GM19193 (cell line): ENCODE measurements around the gene MRTFA.

Experiments
- POLR2A ChIP-seq: IDR thresholded peaks from 4 replicates; pipeline ENCODE4 v1.6.1; 2011; ENCODE audit not compliant: insufficient read depth, insufficient read length; ENCODE audit errors: extremely low read depth

The MRTFA gene

DNA sequence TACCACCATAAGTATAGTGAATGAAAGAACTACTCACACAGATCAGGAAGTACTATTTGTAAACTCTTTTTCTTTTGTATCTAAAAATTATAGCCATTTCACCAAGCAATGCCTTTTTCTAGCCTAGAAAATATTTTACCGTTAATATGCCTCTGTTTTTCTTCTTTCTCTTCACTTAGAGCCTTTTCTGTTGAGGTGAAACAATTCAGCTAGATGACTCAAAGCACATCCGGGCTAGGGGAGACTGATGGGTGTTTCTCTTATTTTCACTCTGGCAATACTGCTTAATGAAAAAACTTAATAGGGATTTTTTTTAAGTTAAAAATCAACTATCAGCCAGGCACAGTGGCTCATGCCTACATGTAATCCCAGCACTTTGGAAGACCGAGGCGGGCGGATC lies 172.8 kb downstream of the MRTFA start:
- no peak for TF ChIP-seq POLR2A

DNA sequence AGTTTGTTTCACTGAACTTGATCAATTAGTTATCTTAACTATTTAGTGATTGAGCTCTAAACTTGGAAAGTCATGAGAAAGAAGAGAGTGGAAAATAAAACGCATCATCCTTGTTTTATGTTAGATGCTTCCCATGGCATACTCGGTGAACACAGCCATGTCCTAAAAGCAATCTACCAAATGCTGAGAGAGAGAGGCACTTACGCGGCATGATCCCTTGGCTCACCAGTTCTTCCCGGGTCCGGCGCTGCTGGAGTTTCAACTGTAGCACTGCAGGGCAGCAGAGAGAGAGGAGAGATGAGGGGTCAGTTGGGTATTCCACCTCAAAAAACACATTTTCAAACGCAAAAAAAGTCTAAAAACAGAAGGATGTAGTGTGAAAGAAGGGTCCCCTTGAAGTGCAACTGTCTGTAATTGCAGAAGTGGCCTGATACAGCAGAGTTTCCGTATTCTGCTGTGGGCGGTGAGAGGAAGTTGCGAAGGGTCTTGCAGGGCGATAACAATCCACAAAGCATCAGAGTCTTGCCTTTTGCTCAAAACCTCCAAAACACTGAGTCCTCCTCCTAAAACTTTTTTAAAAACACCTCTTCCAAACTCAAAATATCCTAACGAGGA lies 173.4 kb downstream of the MRTFA start:
- TF ChIP-seq POLR2A = peak; percentile 28

DNA sequence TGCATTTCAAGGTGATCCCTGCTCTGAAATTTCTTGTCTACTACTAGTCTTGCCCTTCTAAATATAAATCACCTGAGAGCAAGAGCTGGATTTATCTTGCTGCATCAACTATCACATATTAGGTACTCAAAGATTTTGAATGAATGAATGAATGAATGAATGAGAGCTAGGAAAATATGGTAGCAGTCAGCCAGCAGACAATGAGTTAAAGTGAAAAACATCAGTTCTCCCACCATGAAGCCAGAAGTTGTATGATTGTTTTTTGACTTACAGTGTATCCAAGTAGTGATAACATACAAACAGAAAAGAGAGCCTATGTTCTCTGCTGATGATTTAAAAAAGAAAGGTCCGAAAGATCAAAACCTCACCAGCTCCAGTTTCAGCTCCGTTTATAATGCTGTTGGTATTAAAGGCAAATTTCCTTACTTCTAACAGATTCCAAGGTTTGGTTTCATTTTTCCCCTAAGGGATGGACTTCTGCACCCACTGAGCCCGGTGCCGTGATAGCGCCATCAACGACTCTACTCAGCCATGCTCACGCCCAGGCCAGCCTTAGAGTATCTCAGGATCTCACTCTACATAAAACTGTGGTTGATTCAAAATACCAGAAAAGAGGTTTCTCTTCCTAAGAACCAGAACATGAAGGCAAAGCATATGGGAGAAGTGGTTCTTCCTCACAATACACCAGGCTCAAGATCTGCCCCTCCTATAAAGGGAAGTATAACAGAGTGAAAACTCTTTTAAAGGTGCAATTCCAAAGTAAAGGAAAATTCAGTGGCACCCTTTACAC lies 174.1 kb downstream of the MRTFA start:
- no peak for TF ChIP-seq POLR2A

DNA sequence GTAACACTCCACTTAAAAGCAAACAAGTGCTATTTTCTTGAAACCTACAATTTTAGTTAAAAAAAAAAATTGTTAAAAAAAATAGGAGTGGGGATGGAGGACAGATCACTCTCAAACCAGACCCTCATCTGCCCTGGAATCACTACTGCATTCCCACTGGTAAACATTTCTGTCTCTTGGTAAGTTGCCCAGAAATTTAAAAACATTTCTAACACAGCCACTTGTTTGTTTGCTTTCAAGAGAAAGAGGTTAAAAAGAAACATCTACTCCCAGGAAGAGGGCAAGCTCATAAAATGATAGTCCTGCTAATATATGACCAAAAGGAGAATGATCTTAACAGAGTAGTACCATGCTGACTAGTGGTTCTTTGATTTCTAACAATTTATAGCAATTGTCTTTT lies 182.8 kb downstream of the MRTFA start:
- no peak for TF ChIP-seq POLR2A

DNA sequence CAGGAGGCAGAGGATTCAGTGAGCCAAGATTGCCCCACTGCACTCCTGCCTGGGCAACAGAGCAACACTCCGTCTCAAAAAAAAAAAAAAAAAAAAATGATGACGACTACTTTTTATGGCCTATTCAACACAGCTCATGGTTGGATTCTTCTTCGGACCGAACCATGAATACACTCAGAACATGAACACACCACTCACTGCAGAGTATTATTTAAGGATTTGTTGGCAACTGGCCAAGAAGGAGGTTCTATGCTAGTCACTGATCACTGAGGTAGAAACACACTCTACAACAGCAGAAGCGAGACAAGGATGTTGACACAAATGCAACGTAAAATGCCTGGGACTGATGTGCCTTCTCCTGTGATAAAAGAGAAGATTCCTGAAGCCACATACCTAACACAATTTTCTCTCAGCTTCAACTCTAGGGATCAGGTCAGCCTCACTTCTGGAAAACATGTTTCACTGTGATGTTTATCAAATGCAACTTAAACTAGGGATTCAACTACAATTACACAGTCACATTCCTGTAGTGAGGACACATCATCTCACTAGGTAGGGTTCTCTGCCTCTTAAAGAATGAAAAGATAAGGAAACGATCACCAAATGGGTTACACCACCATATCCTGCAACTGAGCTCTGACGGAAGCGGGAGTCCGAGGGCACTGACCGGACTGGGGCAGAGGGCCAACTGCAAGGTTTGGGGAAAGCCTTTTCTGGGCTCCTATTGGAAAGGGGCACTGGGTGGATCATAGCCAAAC lies 183.6 kb downstream of the MRTFA start:
- no peak for TF ChIP-seq POLR2A

DNA sequence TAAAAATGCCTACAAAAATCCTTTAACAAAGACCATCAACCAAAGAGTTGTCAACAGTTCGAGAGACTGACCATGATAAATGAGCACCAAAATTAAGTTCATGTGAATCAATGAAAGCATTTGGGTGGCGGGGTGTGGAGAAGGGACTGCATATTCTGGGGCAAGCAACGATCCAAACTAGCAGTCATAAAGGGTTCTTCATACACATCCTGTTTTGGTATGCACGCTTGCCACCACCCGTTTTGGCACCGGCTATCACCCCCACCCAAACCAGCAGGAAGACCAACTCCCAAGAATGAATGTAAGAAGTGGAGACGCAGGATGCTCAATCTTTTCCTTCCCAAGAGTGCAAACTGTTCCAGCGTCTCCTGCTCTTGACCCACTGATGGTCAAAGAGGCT lies 185.3 kb downstream of the MRTFA start:
- TF ChIP-seq POLR2A = no peak

DNA sequence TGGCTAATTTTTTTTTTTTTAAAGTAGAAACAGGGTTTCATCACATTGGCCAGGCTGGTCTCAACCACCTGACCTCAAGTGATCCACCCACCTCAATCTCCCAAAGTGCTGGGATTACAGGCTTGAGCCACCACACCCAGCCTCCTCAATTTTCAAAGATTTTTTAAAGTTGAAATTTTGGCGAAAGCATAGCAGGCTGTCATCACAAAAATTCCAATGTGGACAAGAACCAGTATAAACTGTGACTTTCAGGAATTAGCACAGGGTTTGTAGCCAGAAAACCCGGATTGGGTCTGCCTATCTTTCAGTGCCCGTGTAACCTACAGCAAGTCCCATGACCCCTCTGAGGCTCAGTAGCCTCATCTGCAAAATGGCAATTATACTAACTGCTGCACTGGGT lies 185.9 kb downstream of the MRTFA start:
- no peak for TF ChIP-seq POLR2A

DNA sequence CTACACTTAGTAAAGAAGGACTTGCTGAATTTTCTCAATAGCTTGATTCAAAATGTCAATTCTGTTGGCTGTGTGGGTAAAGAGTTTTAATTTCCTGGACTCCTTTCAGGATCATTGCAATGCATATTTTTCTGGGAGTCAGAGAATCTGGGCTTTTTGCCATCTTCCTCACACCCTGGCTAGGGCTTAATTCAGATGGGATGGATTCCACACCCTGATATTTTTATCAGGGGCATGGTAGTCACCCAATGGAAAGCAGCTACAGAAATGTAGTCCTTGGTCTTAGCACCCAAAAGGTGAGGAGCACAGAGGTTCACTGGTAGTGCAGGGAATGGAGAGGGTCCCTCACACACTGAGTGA lies 186.9 kb downstream of the MRTFA start:
- TF ChIP-seq POLR2A = no peak

DNA sequence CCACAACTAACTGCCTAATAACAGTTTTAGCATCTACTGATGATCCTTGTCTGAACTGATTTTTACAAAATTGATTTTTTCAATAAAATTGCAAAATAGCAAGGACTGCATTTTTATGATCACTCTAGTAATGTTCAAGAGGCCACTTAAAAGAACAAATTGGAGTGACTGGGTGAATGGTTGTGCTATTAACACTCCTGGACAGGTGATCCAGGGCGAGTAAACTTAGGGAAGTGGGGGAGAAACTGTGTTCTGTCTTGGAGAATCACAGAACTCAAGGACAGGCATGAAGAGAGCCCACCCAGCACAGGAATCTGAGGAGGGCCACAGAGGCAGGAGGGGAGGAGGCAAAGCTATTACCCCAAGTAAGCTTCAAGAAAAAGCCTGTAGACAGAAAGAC lies 190.3 kb downstream of the MRTFA start:
- no peak for TF ChIP-seq POLR2A

DNA sequence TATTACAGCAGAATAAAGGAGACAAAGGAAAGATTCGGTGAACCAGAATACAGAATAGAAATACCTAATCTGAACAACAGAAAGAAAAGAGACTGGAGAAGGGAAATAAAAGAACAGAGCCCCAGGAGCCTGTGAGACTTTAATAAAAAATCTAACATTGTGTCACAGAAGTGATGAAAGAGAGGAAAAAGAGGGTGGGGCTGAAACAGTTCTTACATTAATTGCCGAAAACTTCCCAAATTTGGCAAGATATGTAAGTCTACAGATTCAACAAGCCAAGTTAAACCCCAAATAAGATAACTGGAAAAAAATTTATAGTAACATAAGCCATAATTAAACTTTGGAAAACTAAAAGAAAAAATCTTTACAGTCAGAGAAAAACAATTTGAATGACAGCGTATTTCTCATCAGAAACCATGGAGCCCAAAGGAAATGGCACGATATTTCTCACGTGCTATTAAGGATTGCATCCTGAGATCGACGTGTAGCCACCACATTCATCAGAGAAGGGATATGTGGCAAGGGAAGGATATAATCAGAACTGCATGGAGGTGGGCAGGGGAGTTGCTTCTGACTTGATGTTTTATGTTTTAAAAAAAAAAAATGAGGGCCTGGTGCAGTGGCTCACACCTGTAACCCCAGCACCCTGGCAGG lies 192.2 kb downstream of the MRTFA start:
- TF ChIP-seq POLR2A = no peak

DNA sequence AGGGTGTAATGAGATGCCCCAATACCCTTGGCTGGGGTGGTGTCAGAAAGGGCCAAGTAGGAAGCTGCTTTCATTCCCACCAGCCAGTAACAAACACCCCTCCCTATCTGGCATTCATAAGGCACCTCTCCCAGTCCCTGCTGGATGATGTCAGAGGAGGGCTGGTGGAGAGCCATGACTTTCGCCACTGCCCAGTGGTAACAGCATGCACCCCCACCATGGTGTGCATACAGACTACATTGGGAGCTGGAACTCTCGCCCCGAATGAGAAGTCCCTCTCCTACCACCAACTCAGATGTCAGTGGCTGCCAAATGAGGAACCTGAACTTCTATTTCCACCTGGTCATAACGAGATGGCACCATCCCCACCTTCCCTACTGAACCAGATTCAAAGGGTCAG lies 192.8 kb downstream of the MRTFA start:
- TF ChIP-seq POLR2A = no peak

DNA sequence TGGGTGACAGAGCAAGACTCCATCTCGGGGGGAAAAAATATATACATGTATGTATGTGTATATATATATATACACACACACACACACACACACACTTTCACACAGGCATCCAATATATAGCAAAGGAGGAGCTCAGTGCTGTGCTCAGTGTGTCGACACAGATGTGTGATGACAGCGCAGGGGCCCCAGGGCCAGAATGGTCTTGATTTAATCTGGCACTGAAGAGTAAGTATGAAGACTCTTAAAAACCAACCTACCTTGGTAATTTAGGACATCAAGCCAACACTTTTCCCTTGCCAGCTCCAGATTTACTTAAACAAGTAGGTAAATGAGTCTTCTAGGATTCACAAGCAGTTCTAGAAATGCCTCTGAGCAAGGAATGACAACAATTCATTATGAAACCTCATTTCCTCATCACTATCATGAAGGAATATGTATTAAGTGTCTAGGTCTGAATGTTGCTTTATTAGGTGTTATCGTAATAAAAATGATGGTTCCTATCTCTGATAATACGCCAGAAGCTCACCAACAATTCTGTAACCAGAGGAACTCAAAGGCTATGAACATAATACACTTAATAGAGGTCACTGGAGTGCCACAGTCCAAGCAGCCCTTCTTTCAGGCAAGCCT lies 194.6 kb downstream of the MRTFA start:
- no peak for TF ChIP-seq POLR2A

DNA sequence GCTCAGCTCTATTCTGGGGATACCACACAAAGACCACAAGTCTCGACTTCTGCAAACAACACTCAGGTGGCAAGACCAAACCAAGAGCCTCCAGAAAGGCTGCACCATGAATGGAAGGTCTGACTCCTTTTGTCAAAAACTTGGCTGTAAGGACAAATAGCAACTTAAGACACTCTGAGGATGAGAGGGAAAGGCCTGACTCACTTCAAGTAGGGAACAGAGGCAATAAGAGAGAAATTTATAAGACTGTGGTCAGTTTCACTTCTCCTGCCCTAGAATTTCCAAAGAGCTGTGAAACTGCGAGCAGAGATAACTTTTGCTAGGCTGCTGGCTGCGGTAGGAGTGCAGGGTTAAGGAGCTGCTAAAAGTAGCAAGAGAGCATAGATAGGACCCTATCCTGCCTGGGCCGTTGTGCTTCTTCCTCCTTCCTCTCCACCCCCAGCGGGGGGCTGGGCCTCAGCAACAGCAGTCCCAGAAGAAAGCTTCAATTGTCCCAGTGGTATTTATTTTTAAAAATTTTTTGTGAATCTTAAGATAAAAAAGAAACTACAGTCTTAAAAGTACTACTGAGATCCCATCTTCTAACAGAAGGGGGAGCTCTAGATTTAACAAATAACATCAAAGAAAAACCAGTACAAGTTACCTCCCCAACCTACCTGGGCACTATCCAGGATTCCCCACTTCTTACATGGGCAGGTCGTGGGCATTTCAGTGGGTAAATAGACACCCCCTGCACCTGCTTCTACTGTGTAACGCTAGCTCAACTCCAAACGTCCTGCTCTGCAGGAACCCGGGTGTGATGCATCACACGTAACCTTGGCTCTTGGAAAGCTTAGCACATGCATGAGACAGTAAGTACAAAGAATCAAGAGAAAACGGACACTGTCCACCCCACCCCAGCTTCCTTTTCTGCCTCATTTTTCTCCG lies 199.8 kb downstream of the MRTFA start:
- TF ChIP-seq POLR2A = no peak

DNA sequence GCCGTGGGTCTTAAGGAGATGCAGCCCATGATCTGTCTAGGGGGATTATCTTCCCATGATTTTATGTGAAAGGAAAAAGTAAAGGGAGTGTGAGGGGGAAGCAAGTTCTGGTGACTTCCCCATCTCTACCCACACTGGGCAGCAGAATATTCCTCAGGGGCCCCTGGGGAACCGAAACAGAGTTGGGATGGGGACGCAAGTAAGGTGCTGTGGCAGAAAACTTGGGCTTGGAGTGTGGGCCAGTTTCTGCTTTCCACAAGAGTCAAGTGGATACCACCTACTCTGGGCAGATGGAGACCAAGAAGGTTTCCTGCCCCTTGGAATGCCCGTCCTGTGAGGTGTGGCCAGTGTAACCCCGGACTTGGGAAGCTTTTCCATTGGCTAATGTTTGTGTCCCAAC lies 201.8 kb downstream of the MRTFA start:
- no peak for TF ChIP-seq POLR2A
